Mammary epithelial cell (primary cell): ENCODE measurements around the gene MYO3B.

ENCODE experiments used
- CTCF ChIP-seq, 2 donors: IDR thresholded peaks in 1 of 2; conservative IDR thresholded peaks in 1 of 2; 2 replicates each; pipeline ENCODE4 v1.5.1; 2011 to 2012; ENCODE audit warnings: inconsistent platforms in 2 of 2, low read length in 2 of 2, mild to moderate bottlenecking in 2 of 2, control low read depth in 1 of 2, low read depth in 1 of 2; ENCODE audit not compliant: insufficient read depth in 1 of 2; ENCODE audit errors: extremely low read depth in 1 of 2
- EZH2 ChIP-seq: IDR thresholded peaks from 2 replicates; pipeline ENCODE4 v1.6.1; 2012; ENCODE audit warnings: low read length, inconsistent platforms, borderline replicate concordance

- no peak for TF ChIP-seq CTCF (conservative IDR thresholded peaks at IDR 0.05 in 1 of 2, IDR thresholded peaks at IDR 0.05 in 1 of 2; ENCODE audit: extremely low read depth in 1 of 2, insufficient read depth in 1 of 2, low read depth in 1 of 2, low read length in 2 of 2)
- TF ChIP-seq EZH2, result no peak
These were observed 166.9 kb downstream of the MYO3B start for GRCh38 chr2:170344663-170345346.
